ENCODE measurements around the gene LMAN1L.

DNA sequence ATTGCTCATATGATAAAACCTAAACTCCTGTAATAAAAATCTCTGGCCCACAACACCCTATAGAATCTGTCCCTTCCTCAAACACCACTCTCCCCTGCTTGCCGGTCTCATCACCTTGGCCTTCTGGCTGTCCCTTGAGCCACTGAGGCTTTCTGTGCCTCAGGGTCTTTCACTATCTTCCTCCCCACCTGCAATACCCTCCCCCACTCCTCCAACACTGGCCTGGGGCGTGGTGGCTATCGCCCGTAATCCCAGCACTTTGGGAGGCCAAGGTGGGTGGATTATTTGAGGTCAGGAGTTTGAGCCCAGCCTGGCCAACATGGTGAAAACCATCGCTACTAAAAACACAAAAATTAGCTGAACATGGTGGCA, 34.0 kb upstream of the LMAN1L start:
- TF ChIP-seq, protein P1, sequence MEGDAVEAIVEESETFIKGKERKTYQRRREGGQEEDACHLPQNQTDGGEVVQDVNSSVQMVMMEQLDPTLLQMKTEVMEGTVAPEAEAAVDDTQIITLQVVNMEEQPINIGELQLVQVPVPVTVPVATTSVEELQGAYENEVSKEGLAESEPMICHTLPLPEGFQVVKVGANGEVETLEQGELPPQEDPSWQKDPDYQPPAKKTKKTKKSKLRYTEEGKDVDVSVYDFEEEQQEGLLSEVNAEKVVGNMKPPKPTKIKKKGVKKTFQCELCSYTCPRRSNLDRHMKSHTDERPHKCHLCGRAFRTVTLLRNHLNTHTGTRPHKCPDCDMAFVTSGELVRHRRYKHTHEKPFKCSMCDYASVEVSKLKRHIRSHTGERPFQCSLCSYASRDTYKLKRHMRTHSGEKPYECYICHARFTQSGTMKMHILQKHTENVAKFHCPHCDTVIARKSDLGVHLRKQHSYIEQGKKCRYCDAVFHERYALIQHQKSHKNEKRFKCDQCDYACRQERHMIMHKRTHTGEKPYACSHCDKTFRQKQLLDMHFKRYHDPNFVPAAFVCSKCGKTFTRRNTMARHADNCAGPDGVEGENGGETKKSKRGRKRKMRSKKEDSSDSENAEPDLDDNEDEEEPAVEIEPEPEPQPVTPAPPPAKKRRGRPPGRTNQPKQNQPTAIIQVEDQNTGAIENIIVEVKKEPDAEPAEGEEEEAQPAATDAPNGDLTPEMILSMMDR (IDR thresholded peaks at IDR 0.05; ENCODE audit: low read depth, low read length) = no peak
- TF ChIP-seq EZH2phosphoT487 (IDR thresholded peaks at IDR 0.05; ENCODE audit: low read depth) = no peak

Data from OCI-LY3 (cell line).